BLaER1 treated with 17β-estradiol and CSF1 and Interleukin-3, amounts not matched to agents 10 nM and 100 nM (cell line): ENCODE data around the gene NFKB2.

Experiments
- H3K27ac ChIP-seq, 11 experiments: shearing (Covaris generic); formaldehyde crosslinking; 2 replicates each; pipeline ENCODE4 v1.8.1; 2022
- H3K27me3 ChIP-seq, 11 experiments: shearing (Covaris generic); formaldehyde crosslinking; 2 replicates each; pipeline ENCODE4 v1.8.1; 2022
- H3K36me3 ChIP-seq, 11 experiments: shearing (Covaris generic); formaldehyde crosslinking; 2 replicates each; pipeline ENCODE4 v1.8.1; 2022
- H3K4me1 ChIP-seq, 10 experiments: shearing (Covaris generic); formaldehyde crosslinking; 2 replicates each; pipeline ENCODE4 v1.8.1; 2022
- H3K4me2 ChIP-seq, 11 experiments: shearing (Covaris generic); formaldehyde crosslinking; 2 replicates each; pipeline ENCODE4 v1.8.1; 2022
- H3K4me3 ChIP-seq, 10 experiments: shearing (Covaris generic); formaldehyde crosslinking; 2 replicates each; pipeline ENCODE4 v1.8.1; 2022
- H3K9ac ChIP-seq, 11 experiments: shearing (Covaris generic); formaldehyde crosslinking; 2 replicates each; pipeline ENCODE4 v1.8.1; 2022
- H3K9me3 ChIP-seq, 11 experiments: shearing (Covaris generic); formaldehyde crosslinking; replicated peaks in 1 of 11; 2 replicates each; pipeline ENCODE4 v1.8.1; 2022
- H4K20me1 ChIP-seq, 11 experiments: shearing (Covaris generic); formaldehyde crosslinking; 2 replicates each; pipeline ENCODE4 v1.8.1; 2022
- Cebpa-rat ChIP-seq, 11 experiments: shearing (Covaris generic); IDR thresholded peaks; 2 replicates each; pipeline ENCODE4 v1.8.1; 2022

The NFKB2 gene

GRCh38 chr10:102408728-102409603 lies 13.5 kb downstream of the NFKB2 start:
- H3K4me3 ChIP-seq: no peak overlapping the region
- H3K27me3 ChIP-seq: peaks cover 56 to 74% (median 69%) of the 10 kb centered on the region in 11 experiments
- H3K4me2 ChIP-seq: no peak overlapping the region
- no peak overlapping the region for H3K9ac ChIP-seq
- no peak for TF ChIP-seq Cebpa-rat (IDR thresholded peaks at IDR 0.05)
- H4K20me1 ChIP-seq: peaks cover 0 to 59% (median 0%) of the 10 kb centered on the region in 11 experiments; a peak in 12 of 22 replicates
- H3K27ac ChIP-seq: no peak overlapping the region
- no peaks in the 10 kb centered on the region for H3K36me3 ChIP-seq
- peaks cover 9 to 15% (median 11%) of the 10 kb centered on the region in 10 experiments; a peak in 19 of 20 replicates for H3K4me1 ChIP-seq
- no peaks in the 10 kb centered on the region for H3K9me3 ChIP-seq

- Histone ChIP-seq H3K4me1 (peaks cover 9 to 23% (median 11%) of the 10 kb centered on the region in 10 experiments), H3K27ac (no peak overlapping the region), H3K36me3 (no peaks in the 10 kb centered on the region), H3K9me3 (no peaks in the 10 kb centered on the region), H3K4me3 (no peak overlapping the region), H3K27me3 (peaks cover 56 to 83% (median 77%) of the 10 kb centered on the region in 11 experiments), H3K4me2 (no peak overlapping the region), H4K20me1 (peaks cover 0 to 61% (median 0%) of the 10 kb centered on the region in 11 experiments; a peak in 9 of 22 replicates), H3K9ac (no peak overlapping the region)
- TF ChIP-seq Cebpa-rat (IDR thresholded peaks at IDR 0.05): no peak
These were observed 14.3 kb downstream of the NFKB2 start for GRCh38 chr10:102409604-102410428.

- Histone ChIP-seq H3K4me3 (no peak overlapping the region), H3K4me1 (peaks cover 9 to 26% (median 11%) of the 10 kb centered on the region in 10 experiments), H3K4me2 (no peak overlapping the region), H3K27me3 (peaks cover 56 to 90% (median 85%) of the 10 kb centered on the region in 11 experiments), H4K20me1 (peaks cover 0 to 64% (median 0%) of the 10 kb centered on the region in 11 experiments; a peak in 9 of 22 replicates), H3K27ac (no peak overlapping the region), H3K36me3 (no peaks in the 10 kb centered on the region), H3K9me3 (no peaks in the 10 kb centered on the region), H3K9ac (no peak overlapping the region)
- TF ChIP-seq Cebpa-rat (IDR thresholded peaks at IDR 0.05): no peak
These were observed 15.0 kb downstream of the NFKB2 start for GRCh38 chr10:102410429-102411073.

- Histone ChIP-seq H3K27ac (no peak overlapping the region), H3K27me3 (peaks cover 56 to 100% (median 95%) of the 10 kb centered on the region in 11 experiments), H3K9ac (no peak overlapping the region), H3K4me1 (peaks cover 9 to 26% (median 11%) of the 10 kb centered on the region in 10 experiments), H4K20me1 (peaks cover 0 to 75% (median 0%) of the 10 kb centered on the region in 11 experiments; a peak in 8 of 22 replicates), H3K4me3 (no peak overlapping the region), H3K9me3 (no peaks in the 10 kb centered on the region), H3K36me3 (no peaks in the 10 kb centered on the region), H3K4me2 (no peak overlapping the region)
- no peak for TF ChIP-seq Cebpa-rat (IDR thresholded peaks at IDR 0.05)
These were observed 16.1 kb downstream of the NFKB2 start for GRCh38 chr10:102411341-102412255.

- Histone ChIP-seq H3K4me1 (peaks cover 9 to 30% (median 12%) of the 10 kb centered on the region in 10 experiments), H3K36me3 (no peaks in the 10 kb centered on the region), H3K4me2 (peak overlapping the region in 2 of 11 experiments; percentile 38 to 58; a peak in 2 of 22 replicates), H3K27me3 (peaks cover 59 to 100% (median 98%) of the 10 kb centered on the region in 11 experiments), H3K4me3 (no peak overlapping the region), H3K9ac (no peak overlapping the region), H3K27ac (no peak overlapping the region), H3K9me3 (no peaks in the 10 kb centered on the region), H4K20me1 (peaks cover 0 to 75% (median 0%) of the 10 kb centered on the region in 11 experiments; a peak in 9 of 22 replicates)
- TF ChIP-seq Cebpa-rat (IDR thresholded peaks at IDR 0.05): no peak
These were observed 16.8 kb downstream of the NFKB2 start for GRCh38 chr10:102412293-102412692.

GRCh38 chr10:102413053-102413705 lies 17.7 kb downstream of the NFKB2 start:
- Histone ChIP-seq H3K27ac (no peak overlapping the region), H3K36me3 (no peaks in the 10 kb centered on the region), H4K20me1 (peaks cover 0 to 68% (median 0%) of the 10 kb centered on the region in 11 experiments; a peak in 9 of 22 replicates), H3K9ac (peak overlapping the region in 2 of 11 experiments; percentile 9 to 23; a peak in 1 of 22 replicates), H3K4me3 (no peak overlapping the region), H3K9me3 (no peaks in the 10 kb centered on the region), H3K4me2 (peak overlapping the region in 9 of 11 experiments; percentile 32 to 65 (median 48); a peak in 18 of 22 replicates), H3K27me3 (peaks cover 60 to 100% (median 98%) of the 10 kb centered on the region in 11 experiments), H3K4me1 (peaks cover 9 to 24% (median 13%) of the 10 kb centered on the region in 10 experiments)
- TF ChIP-seq Cebpa-rat (IDR thresholded peaks at IDR 0.05): no peak

- no peak overlapping the region for H3K9ac ChIP-seq
- H3K4me1 ChIP-seq: peaks cover 11 to 26% (median 14%) of the 10 kb centered on the region in 10 experiments
- no peak overlapping the region for H3K27ac ChIP-seq
- H3K9me3 ChIP-seq: no peaks in the 10 kb centered on the region
- no peaks in the 10 kb centered on the region for H3K36me3 ChIP-seq
- TF ChIP-seq Cebpa-rat (IDR thresholded peaks at IDR 0.05): no peak
- H3K4me3 ChIP-seq: no peak overlapping the region
- peak overlapping the region in 3 of 11 experiments; percentile 18 to 63 (median 35); a peak in 6 of 22 replicates for H3K4me2 ChIP-seq
- peaks cover 59 to 100% (median 98%) of the 10 kb centered on the region in 11 experiments for H3K27me3 ChIP-seq
- H4K20me1 ChIP-seq: peaks cover 0 to 68% (median 0%) of the 10 kb centered on the region in 11 experiments; a peak in 9 of 22 replicates
These were observed 18.5 kb downstream of the NFKB2 start for GRCh38 chr10:102413806-102414561.
